GM23248 (cell line): ENCODE data around the gene MBD3L2. TPM values are rescaled to one million over a fixed set of nuclear protein-coding genes. Genes with fewer than 3 reads are reported as not detected.
"Not testable (repeated sequence)": the region's sequence is repeated elsewhere in the genome, so short reads cannot be mapped to it uniquely, and the experiment has no call there.

ENCODE experiments used
- DNase-seq: peaks from one replicate; pipeline ENCODE4 v3.0.0-alpha.2; 2015
- H2AFZ ChIP-seq: fragments of 200-600 bp; sonication (generic); 2 replicates; pipeline ENCODE4 v1.6.1; 2016; ENCODE audit warnings: antibody characterized with exemption
- H3F3A ChIP-seq: fragments of 200-600 bp; sonication (generic); 2 replicates; pipeline ENCODE4 v1.6.1; 2016; ENCODE audit warnings: mild to moderate bottlenecking, antibody characterized with exemption, mixed run types; ENCODE audit not compliant: insufficient read depth
- H3K27ac ChIP-seq: fragments of 200-600 bp; sonication (generic); 2 replicates; pipeline ENCODE4 v1.5.1; 2016; ENCODE audit warnings: mild to moderate bottlenecking
- H3K27me3 ChIP-seq: fragments of 200-600 bp; sonication (generic); replicated peaks from 2 replicates; pipeline ENCODE4 v1.6.1; 2016; ENCODE audit warnings: mild to moderate bottlenecking; ENCODE audit not compliant: insufficient read depth
- H3K36me3 ChIP-seq: fragments of 200-600 bp; sonication (generic); 2 replicates; pipeline ENCODE4 v1.6.1; 2016; ENCODE audit warnings: low read depth, mild to moderate bottlenecking
- H3K4me1 ChIP-seq: fragments of 200-600 bp; sonication (generic); 2 replicates; pipeline ENCODE4 v1.6.1; 2016; ENCODE audit warnings: mild to moderate bottlenecking; ENCODE audit not compliant: insufficient read depth
- H3K4me2 ChIP-seq: fragments of 200-600 bp; sonication (generic); one replicate; pipeline ENCODE4 v1.6.1; 2016; ENCODE audit warnings: mild to moderate bottlenecking; ENCODE audit not compliant: unreplicated experiment
- H3K4me3 ChIP-seq: fragments of 200-600 bp; sonication (generic); 2 replicates; pipeline ENCODE4 v1.5.1; 2016; ENCODE audit warnings: mild to moderate bottlenecking
- H3K79me2 ChIP-seq: fragments of 200-600 bp; sonication (generic); 2 replicates; pipeline ENCODE4 v1.6.1; 2016; ENCODE audit warnings: mild to moderate bottlenecking; ENCODE audit not compliant: insufficient read depth
- H3K9ac ChIP-seq: fragments of 200-600 bp; sonication (generic); 2 replicates; pipeline ENCODE4 v1.6.1; 2016; ENCODE audit warnings: mild to moderate bottlenecking
- H3K9me2 ChIP-seq: fragments of 200-600 bp; sonication (generic); 2 replicates; pipeline ENCODE4 v1.6.1; 2016; ENCODE audit warnings: mixed run types, mild to moderate bottlenecking, moderate library complexity; ENCODE audit not compliant: insufficient read depth
- H3K9me3 ChIP-seq: fragments of 200-600 bp; sonication (generic); one replicate; pipeline ENCODE4 v1.6.1; 2017; ENCODE audit warnings: low read depth
- H4K20me1 ChIP-seq: fragments of 200-600 bp; sonication (generic); 2 replicates; pipeline ENCODE4 v1.6.0; 2016; ENCODE audit not compliant: insufficient read depth
- EZH2 ChIP-seq: fragments of 200-600 bp; sonication (generic); IDR thresholded peaks from 2 replicates; pipeline ENCODE4 v1.6.1; 2018; ENCODE audit warnings: antibody characterized with exemption, mild to moderate bottlenecking; ENCODE audit not compliant: insufficient read depth, poor library complexity, severe bottlenecking
- EZH2phosphoT487 ChIP-seq: fragments of 200-600 bp; sonication (generic); IDR thresholded peaks from 2 replicates; pipeline ENCODE4 v1.6.1; 2018; ENCODE audit warnings: antibody characterized with exemption, moderate library complexity, mild to moderate bottlenecking, low read depth; ENCODE audit not compliant: insufficient read depth
- WGBS, 2 experiments: methylation state at CpG; one replicate each; pipeline ENCODE4 v1.1.6; 2015 to 2017; ENCODE audit warnings: low lambda C conversion rate in 2 of 2, low coverage in 1 of 2; ENCODE audit errors: missing lambda C conversion rate in 2 of 2; 5-methylcytosine and 5-hydroxymethylcytosine counted together
- in situ Hi-C: fragments of 300-500 bp; cut with MboI; formaldehyde crosslinking; loops from 2 replicates; pipeline ENCODE4 v1.15.0; 2020
- polyA plus RNA-seq: library from polyadenylated mRNA; unstranded; fragments of >200 nt; fragmentation: Nextera tagmentation; extraction: Ambion mirVana; gene quantifications from 2 replicates; pipeline ENCODE4 v1.2.1, GENCODE V29; 2016
- total RNA-seq: library from RNA; depleted of rRNA; stranded (reverse); fragments of >200 nt; shearing (Covaris generic); gene quantifications from 2 replicates; pipeline ENCODE4 v1.2.3, GENCODE V29; 2014; rRNA removed

The MBD3L2 gene
- total RNA-seq = not detected in 2 replicates
- polyA plus RNA-seq = not detected in 2 replicates

DNA sequence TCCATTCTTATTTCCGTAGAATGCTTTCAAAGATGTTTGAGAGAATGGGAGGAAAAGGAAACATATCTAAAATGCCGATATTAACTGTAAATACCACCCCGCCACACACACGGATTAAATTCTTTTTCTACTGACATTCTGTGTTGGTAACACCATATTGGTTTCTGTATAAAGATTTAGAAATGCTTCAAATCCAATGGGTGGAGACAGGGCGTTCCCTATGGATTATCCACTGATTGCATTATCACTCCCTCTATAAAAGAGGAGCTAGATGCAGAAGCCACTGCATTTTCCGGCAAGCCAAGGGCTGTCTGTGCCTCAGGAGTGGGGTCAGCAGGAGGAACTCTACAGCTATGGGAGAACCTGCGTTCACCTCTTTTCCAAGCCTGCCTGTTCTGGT lies at the start of gene MBD3L2:
TSS of gene MBD3L2 (plus strand) at position 301 of the 400 bp plus-strand sequence. CDS start at position 354, 53 bp downstream.
- H3K4me1 ChIP-seq, H3K79me2 ChIP-seq, H3K36me3 ChIP-seq, H2AFZ ChIP-seq, H3K4me3 ChIP-seq, DNase-seq, H3K9ac ChIP-seq, H3K9me2 ChIP-seq, H3K4me2 ChIP-seq, H3K9me3 ChIP-seq, H3K27ac ChIP-seq, H3F3A ChIP-seq, H3K27me3 ChIP-seq, H4K20me1 ChIP-seq, in situ Hi-C loops: not testable (repeated sequence)
- no CpG with 5 or more reads among the region's 7 CpGs for WGBS, 2 experiments

DNA sequence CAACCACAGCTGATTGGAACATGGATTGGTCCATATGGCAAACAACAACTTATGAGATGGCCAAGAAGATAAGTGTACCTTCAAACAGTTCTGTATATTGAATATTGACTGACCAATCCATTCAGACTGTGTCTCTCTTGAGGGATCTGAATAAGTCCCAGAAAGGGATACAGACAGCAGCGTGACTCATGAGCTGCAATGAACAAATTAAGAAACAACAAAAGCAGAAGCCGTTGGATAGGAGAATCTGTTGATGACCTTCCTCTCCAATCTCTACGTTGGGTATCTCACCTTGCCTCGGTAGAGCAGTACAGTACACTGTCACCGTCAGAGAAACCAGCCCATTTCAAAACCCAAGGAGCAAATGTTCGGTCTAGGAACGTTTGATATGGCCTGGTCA lies 49.2 kb upstream of the MBD3L2 start:
- H3K4me3 ChIP-seq = no peak overlapping the region
- in situ Hi-C loops = no loop called here
- peaks cover 4% of the 10 kb centered on the region; the same call in 1 of the 2 replicates for H3K4me1 ChIP-seq
- H3F3A ChIP-seq = no peaks in the 10 kb centered on the region
- no peaks in the 10 kb centered on the region for H3K9me3 ChIP-seq
- TF ChIP-seq EZH2phosphoT487 (no peak), EZH2 (no peak)
- H3K27me3 ChIP-seq = no peaks in the 10 kb centered on the region
- 40 to 44% methylated on average over 7 of the region's 7 CpGs for WGBS, 2 experiments
- H2AFZ ChIP-seq = no peak overlapping the region
- H4K20me1 ChIP-seq = no peaks in the 10 kb centered on the region
- H3K36me3 ChIP-seq = no peaks in the 10 kb centered on the region
- H3K79me2 ChIP-seq = no peaks in the 10 kb centered on the region
- no peak for DNase-seq
- no peak overlapping the region for H3K27ac ChIP-seq
- H3K4me2 ChIP-seq = no peak overlapping the region
- no peak overlapping the region for H3K9ac ChIP-seq
- H3K9me2 ChIP-seq = no peaks in the 10 kb centered on the region

- Histone ChIP-seq H3K27ac (no peak overlapping the region), H3K4me2 (no peak overlapping the region), H3K9me2 (no peaks in the 10 kb centered on the region), H3F3A (no peaks in the 10 kb centered on the region), H3K4me1 (peaks cover 4% of the 10 kb centered on the region; the same call in 1 of the 2 replicates), H3K79me2 (no peaks in the 10 kb centered on the region), H3K27me3 (no peaks in the 10 kb centered on the region), H3K9ac (no peak overlapping the region), H2AFZ (no peak overlapping the region), H3K36me3 (no peaks in the 10 kb centered on the region), H4K20me1 (no peaks in the 10 kb centered on the region), H3K9me3 (no peaks in the 10 kb centered on the region), H3K4me3 (no peak overlapping the region)
- TF ChIP-seq EZH2 = no peak
- no peak for TF ChIP-seq EZH2phosphoT487
- DNase-seq = no peak
- in situ Hi-C loops = no loop called here
- WGBS, 2 experiments = 25 to 30% methylated on average over 3 of the region's 3 CpGs
Measured at GRCh38 chr19:7000333-7000732, 48.8 kb upstream of the MBD3L2 start.

- no peak overlapping the region for H3K4me3 ChIP-seq
- no peaks in the 10 kb centered on the region for H3F3A ChIP-seq
- no peaks in the 10 kb centered on the region for H3K9me3 ChIP-seq
- H3K4me2 ChIP-seq = no peak overlapping the region
- H3K9ac ChIP-seq = no peak overlapping the region
- H3K4me1 ChIP-seq = peaks cover 4% of the 10 kb centered on the region; the same call in 1 of the 2 replicates
- in situ Hi-C loops = no loop called here
- H3K27ac ChIP-seq = no peak overlapping the region
- H4K20me1 ChIP-seq = no peaks in the 10 kb centered on the region
- no peak for TF ChIP-seq EZH2
- no peak for TF ChIP-seq EZH2phosphoT487
- H3K36me3 ChIP-seq = no peaks in the 10 kb centered on the region
- H3K9me2 ChIP-seq = no peaks in the 10 kb centered on the region
- no peaks in the 10 kb centered on the region for H3K79me2 ChIP-seq
- DNase-seq = no peak
- H3K27me3 ChIP-seq = no peaks in the 10 kb centered on the region
- WGBS, 2 experiments = 19 to 32% methylated on average over 1 of the region's 1 CpG
- H2AFZ ChIP-seq = no peak overlapping the region
Measured at GRCh38 chr19:7000816-7001215, 48.3 kb upstream of the MBD3L2 start.
